Aorta (tissue), 5 donors: ENCODE measurements around the gene SEPTIN11. TPM values are rescaled to one million over a fixed set of nuclear protein-coding genes. Genes with fewer than 3 reads are reported as not detected.

Experiments used
- ATAC-seq: fragments of 200-7000 bp; cut with Tn5 transposase; one replicate; pipeline ENCODE4 v1.9.1; 2022; ENCODE audit warnings: moderate library complexity; ENCODE audit not compliant: low FRiP score
- DNase-seq, 2 donors: peaks; one replicate each; pipeline ENCODE4 v3.0.0-alpha.2; 2020
- H3K27ac ChIP-seq, 2 donors: one replicate each; pipeline ENCODE4 v1.5.1; 2013; ENCODE audit warnings: low read length in 2 of 2, mild to moderate bottlenecking in 2 of 2, moderate library complexity in 2 of 2, control low read depth in 1 of 2, inconsistent platforms in 1 of 2, low read depth in 1 of 2
- H3K27me3 ChIP-seq, 2 donors: one replicate each; pipeline ENCODE4 v1.6.1; 2013; ENCODE audit warnings: control low read depth in 1 of 2, low read length in 1 of 2, mild to moderate bottlenecking in 1 of 2, moderate library complexity in 1 of 2; ENCODE audit not compliant: insufficient read depth in 2 of 2, control insufficient read depth in 1 of 2
- H3K36me3 ChIP-seq, 2 donors: one replicate each; pipeline ENCODE4 v1.6.1; 2013; ENCODE audit warnings: control low read depth in 1 of 2, low read length in 1 of 2, mild to moderate bottlenecking in 1 of 2; ENCODE audit not compliant: insufficient read depth in 2 of 2, control insufficient read depth in 1 of 2
- H3K4me1 ChIP-seq, 2 donors: one replicate each; pipeline ENCODE4 v1.6.1; 2013; ENCODE audit warnings: low read length in 2 of 2, control low read depth in 1 of 2, mild to moderate bottlenecking in 1 of 2, moderate library complexity in 1 of 2; ENCODE audit not compliant: insufficient read depth in 2 of 2, control insufficient read depth in 1 of 2
- H3K4me3 ChIP-seq, 2 donors: one replicate each; pipeline ENCODE4 v1.5.1; 2013; ENCODE audit warnings: low read length in 2 of 2, control low read depth in 1 of 2, mild to moderate bottlenecking in 1 of 2
- H3K9me3 ChIP-seq: one replicate; pipeline ENCODE4 v1.6.1; 2013; ENCODE audit warnings: mild to moderate bottlenecking, low read length; ENCODE audit not compliant: control insufficient read depth
- WGBS, 2 donors: extraction: QIAGEN DNeasy Blood & Tissue Kit; methylation state at CpG; one replicate each; pipeline ENCODE4 v1.1.7; 2013; 5-methylcytosine and 5-hydroxymethylcytosine counted together
- intact Hi-C, 2 donors: fragments of 100-400 bp; cut with DNase I; formaldehyde crosslinking; loops; one replicate each; pipeline versions ENCODE4 v1.14.2 to v1.15.0; 2022
- polyA plus RNA-seq, 2 donors: library from polyadenylated mRNA; stranded (reverse); fragments of 200-250 nt; gene quantifications; one replicate each; pipeline ENCODE4 v1.2.3, GENCODE V29; 2013
- total RNA-seq, 2 donors: library from RNA; stranded (reverse); fragmentation: NEBNext Ultra II Directional; extraction: Animal tissue kit (Norgen Biotek cat#: 25700); gene quantifications; one replicate each; pipeline ENCODE4 v1.2.1, GENCODE V29; 2021
- donor health status: healthy with polysubstance abuse.
- donor health status: Bipolar disorder and iron deficiency.
- donor health status: DM: no; HTN: no; CAD: no.
- donor health status: DM: no; HTN: no; CAD: no.
- donor health status: DM: yes; HTN: yes; CAD: no.

SEPTIN11 gene
- total and polyA plus RNA-seq, 4 donors = 39.6 to 120 (median 98.2) TPM

DNA sequence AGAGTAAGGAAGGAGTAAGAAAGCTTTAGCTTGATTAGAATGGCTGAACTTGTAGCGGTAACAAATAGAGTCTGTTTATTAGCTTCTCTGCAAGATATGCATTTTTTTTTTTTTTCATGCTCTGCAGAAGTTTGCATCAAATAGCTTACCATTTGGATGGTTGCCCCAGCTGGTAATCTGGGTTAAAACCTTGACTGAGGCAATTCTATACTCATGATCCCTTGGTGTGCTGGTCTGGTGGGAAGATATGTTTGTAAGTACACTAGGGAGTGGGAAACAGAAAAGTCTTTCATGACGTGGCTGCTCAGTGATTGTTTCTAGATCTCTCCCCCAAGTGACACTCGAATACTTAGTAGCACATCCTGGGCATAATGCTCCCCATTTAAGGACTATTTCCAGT, 32.1 kb downstream of the SEPTIN11 start:
- intact Hi-C loops = no loop called here
- WGBS, 2 donors = 78 to 85% methylated on average over 3 of the region's 3 CpGs
- peaks cover 0 to 2% of the 10 kb centered on the region in 2 donors for H3K36me3 ChIP-seq
- no peaks in the 10 kb centered on the region for H3K9me3 ChIP-seq
- DNase-seq = no peak
- peaks cover 8 to 11% of the 10 kb centered on the region in 2 donors for H3K4me1 ChIP-seq
- no peak for ATAC-seq
- H3K27ac ChIP-seq = no peak overlapping the region
- no peak overlapping the region for H3K4me3 ChIP-seq
- no peaks in the 10 kb centered on the region for H3K27me3 ChIP-seq

DNA sequence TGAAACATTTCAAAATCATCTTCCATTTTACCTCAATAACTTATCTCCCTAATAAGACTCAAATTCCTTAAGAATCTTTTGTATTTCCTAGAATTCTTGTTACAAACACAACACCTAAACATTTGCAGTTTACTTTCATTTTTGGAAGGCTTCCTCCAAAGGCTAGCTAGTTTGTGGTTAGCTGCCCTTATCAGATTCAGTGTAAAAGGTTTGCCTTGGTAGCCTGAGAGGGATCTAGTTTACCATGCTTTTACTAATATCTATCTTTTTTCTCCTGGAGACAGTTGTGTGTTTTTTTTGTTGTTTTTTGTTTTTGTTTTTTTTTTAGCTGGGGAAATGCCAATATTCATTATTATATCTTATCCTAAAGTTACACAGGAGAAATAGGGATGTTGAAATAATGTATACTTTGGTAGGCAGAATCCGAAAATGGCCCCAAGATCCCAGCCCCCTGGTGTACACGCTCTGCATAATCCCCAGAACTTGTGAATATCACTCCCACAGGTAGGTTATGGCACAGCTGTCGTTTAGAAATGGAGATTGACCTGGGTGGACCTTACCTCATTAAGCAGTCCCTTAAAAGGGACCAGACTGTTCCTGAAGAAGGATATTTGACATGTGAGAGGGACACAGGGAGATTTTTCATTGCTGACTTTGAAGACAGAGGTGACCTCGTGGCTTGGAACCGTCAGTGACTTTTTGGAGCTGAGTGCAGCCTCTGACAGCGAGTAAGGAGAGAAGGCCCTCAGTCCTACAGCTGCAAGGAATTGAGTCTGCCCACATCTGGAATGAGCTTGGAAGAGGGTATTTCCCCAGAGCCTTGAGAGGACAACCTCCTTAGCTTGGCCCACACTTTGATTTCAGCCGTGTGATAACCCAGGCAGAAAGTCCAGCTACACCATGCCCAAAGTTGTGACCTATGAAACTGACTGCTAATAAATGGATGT, 33.4 kb downstream of the SEPTIN11 start:
- Histone ChIP-seq H3K4me3 (no peak overlapping the region), H3K27ac (no peak overlapping the region), H3K9me3 (no peaks in the 10 kb centered on the region), H3K27me3 (no peaks in the 10 kb centered on the region), H3K36me3 (peaks cover 0 to 2% of the 10 kb centered on the region in 2 donors), H3K4me1 (peaks cover 10 to 14% of the 10 kb centered on the region in 2 donors)
- WGBS, 2 donors = 56 to 62% methylated on average over 7 of the region's 7 CpGs
- ATAC-seq (no peak), DNase-seq (no peak)
- intact Hi-C loops = no loop called here

DNA sequence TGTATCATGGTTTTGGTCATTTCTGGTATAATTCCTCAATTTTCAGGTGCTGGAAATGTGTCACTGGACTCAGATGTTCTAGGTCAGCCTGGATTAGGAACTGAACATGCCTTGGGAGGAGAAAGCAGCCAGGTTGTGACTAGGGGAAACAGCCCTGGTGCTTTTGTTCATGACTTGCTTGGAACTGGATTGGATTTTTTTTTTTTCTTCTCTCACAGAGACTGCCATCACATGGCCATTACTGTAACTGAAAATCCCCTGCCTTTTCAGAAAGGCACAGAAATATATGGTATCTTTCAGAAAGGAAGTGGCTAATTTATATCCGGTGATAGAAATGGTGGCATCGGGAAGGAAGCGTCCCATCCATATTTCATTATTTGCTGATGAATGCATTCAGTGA, 34.6 kb downstream of the SEPTIN11 start:
- Histone ChIP-seq H3K27ac (no peak overlapping the region), H3K36me3 (peaks cover 0 to 2% of the 10 kb centered on the region in 2 donors), H3K4me1 (peaks cover 8 to 15% of the 10 kb centered on the region in 2 donors), H3K27me3 (no peaks in the 10 kb centered on the region), H3K9me3 (no peaks in the 10 kb centered on the region), H3K4me3 (no peak overlapping the region)
- ATAC-seq = peak; percentile 28
- intact Hi-C loops = no loop called here
- 32 to 36% methylated on average over 3 of the region's 3 CpGs for WGBS, 2 donors
- DNase-seq = no peak

DNA sequence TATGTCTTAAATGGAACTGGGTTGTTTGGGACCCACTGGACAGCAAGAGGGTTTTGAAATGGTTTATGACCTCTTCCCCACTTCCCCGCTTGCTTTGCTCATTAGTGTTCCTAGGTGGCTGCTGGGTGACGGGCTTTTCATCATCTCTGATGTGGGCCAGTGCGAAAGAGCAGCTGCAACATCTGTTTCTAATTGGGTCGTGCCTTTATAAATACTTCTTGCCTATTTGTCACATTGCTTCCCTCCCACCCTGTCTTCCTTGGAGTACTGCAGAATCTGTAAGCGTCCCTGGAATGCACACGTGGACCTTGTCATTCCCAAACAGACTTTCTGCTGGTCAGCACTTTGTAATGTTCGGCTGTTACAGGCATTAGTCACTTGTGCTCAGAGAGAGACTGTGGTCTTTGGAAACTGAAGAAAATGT, 35.2 kb downstream of the SEPTIN11 start:
- peak overlapping the region in 1 of 2 donors; percentile 26 for H3K27ac ChIP-seq
- H3K27me3 ChIP-seq = no peaks in the 10 kb centered on the region
- WGBS, 2 donors = 2 to 6% methylated on average over 7 of the region's 7 CpGs
- DNase-seq (peak; percentile 68 to 77), ATAC-seq (peak; percentile 96)
- H3K4me3 ChIP-seq = no peak overlapping the region
- H3K36me3 ChIP-seq = peaks cover 0 to 2% of the 10 kb centered on the region in 2 donors
- no peaks in the 10 kb centered on the region for H3K9me3 ChIP-seq
- intact Hi-C loops = loop anchor here in 1 of 2 donors (5.0 kb wide), 1 partner anchor 32 kb away; no protein-coding TSS in a partner anchor
- peaks cover 8 to 15% of the 10 kb centered on the region in 2 donors for H3K4me1 ChIP-seq

DNA sequence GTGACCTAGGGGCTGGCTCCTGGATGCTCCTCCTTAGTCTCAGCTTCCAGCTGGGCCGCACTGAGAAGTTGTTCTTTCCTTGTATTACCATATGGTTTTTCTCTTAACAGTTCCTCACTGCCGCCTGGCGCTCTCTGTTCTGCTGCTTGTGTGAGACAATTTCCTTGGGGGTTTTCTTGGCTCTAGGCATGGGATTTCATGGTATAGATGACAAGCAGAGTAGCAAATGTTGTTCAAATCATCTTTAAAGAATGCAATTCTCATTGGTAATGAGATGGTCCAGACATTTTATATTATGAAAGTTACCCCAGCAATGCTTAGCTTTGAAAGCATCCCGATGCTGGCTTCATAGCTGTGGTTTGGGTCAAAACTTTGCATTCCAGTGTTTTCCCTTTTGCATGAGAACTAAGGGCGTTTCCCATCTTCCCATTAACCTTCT, 37.6 kb downstream of the SEPTIN11 start:
- Histone ChIP-seq H3K9me3 (no peaks in the 10 kb centered on the region), H3K4me1 (peaks cover 8 to 12% of the 10 kb centered on the region in 2 donors), H3K4me3 (no peak overlapping the region), H3K27me3 (no peaks in the 10 kb centered on the region), H3K27ac (no peak overlapping the region), H3K36me3 (no peaks in the 10 kb centered on the region)
- DNase-seq = no peak
- intact Hi-C loops = loop anchor here in 1 of 2 donors (5.0 kb wide), 1 partner anchor 35 kb away; no protein-coding TSS in a partner anchor
- ATAC-seq = no peak
- WGBS, 2 donors = 17 to 19% methylated on average over 5 of the region's 5 CpGs

DNA sequence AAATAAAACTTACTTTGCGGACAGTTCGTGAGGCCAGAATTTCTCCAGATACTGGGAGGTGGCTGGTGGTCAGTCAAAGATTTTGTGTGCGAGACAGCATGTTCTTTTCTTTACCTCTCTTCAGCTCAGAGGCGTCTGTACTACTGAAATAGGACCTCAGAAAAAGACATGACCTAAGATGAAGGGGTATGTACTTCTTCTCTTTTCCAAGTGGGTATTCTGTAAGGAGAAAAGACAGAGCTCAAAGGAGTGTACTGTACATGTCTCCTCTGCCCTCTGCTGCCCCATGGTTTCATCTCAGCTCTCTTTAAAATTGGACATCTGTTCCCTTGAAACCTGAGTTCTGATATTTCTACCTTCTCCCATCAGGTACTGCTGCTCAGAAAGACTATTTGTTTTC, 38.1 kb downstream of the SEPTIN11 start:
- no peak overlapping the region for H3K4me3 ChIP-seq
- WGBS, 2 donors = 11 to 15% methylated on average over 4 of the region's 4 CpGs
- peak overlapping the region in 1 of 2 donors; percentile 9 for H3K27ac ChIP-seq

DNA sequence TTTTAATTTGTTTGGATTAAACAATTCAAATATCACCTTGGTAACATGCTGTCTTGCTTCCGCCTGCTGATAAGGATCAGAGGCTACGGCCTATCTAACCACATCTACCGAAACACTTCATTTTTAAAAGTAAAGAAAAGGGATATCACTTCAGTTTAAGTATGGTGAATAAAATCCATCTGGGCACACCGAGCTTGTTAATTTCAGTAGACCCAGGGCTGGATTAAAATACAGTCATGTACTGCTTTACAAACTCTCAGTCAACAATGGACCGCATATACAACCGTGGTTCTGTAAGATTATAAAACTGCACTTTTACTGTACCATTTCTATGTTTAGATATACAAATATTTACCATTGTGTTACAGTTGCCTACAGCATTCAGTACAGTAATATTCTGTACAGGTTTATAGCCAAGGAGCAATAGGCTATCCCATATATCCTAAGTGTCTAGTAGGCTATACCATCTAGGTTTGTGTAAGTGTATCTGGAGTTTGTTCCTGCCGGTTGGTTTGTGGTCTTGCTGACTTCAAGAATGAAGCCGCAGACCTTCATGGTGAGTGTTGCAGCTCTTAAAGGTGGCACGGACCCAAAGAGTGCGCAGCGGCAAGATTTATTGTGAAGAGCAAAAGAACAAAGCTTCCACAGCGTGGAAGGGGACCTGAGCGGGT, 40.0 kb downstream of the SEPTIN11 start:
- WGBS, 2 donors = 92 to 93% methylated on average over 13 of the region's 13 CpGs
- Histone ChIP-seq H3K9me3 (no peaks in the 10 kb centered on the region), H3K27me3 (no peaks in the 10 kb centered on the region), H3K36me3 (no peaks in the 10 kb centered on the region), H3K4me3 (no peak overlapping the region), H3K27ac (no peak overlapping the region), H3K4me1 (peaks cover 6 to 7% of the 10 kb centered on the region in 2 donors)
- DNase-seq (no peak), ATAC-seq (no peak)
- intact Hi-C loops = loop anchor here in 1 of 2 donors (5.0 kb wide), 1 partner anchor 37 kb away; no protein-coding TSS in a partner anchor

More for the DNA sequence above, 38.1 kb downstream of the SEPTIN11 start:
- no peak for DNase-seq
- intact Hi-C loops = loop anchor here in 1 of 2 donors (5.0 kb wide), 1 partner anchor 35 kb away; no protein-coding TSS in a partner anchor
- no peaks in the 10 kb centered on the region for H3K27me3 ChIP-seq
- no peaks in the 10 kb centered on the region for H3K36me3 ChIP-seq
- peaks cover 8 to 12% of the 10 kb centered on the region in 2 donors for H3K4me1 ChIP-seq
- H3K9me3 ChIP-seq = no peaks in the 10 kb centered on the region
- no peak for ATAC-seq

DNA sequence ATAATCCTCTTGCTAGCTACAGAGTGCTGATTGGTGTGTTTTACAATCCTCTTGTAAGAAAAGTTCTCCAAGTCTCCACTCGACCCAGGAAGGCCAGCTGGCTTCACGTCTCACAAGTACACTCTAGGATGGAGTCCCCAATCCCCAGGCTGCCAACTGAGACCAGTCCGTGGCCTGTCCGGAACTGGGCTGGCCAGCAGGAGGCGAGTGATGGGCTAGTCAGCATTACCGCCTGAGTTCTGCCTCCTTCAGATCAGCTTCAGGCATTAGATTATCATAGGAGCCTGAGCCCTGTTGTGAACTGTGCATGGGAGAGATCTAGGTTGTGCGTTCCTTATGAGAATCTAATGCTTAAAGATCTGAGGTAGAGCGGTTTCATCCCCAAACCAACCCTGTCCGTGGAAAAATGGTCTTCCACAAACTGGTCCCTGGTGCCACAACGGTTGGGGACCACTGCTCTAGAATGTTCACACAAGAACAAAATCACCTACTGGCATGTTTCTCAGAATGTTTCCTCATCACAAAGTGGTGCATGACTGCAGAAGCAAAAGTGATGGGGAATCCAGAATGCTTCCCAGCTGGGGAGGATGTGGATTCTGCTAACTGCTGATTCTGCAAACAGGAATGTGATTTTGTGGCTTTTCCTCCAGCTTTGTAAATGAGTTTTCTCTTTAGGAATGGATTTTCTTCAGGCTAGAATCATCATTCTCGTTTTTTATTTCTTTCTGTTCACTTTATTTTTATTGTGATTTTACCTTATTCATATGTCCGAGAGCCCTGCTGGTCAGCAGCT, 40.9 kb downstream of the SEPTIN11 start:
- DNase-seq (no peak), ATAC-seq (no peak)
- intact Hi-C loops = no loop called here
- WGBS, 2 donors = 89% methylated on average over 12 of the region's 12 CpGs
- Histone ChIP-seq H3K4me3 (no peak overlapping the region), H3K27me3 (no peaks in the 10 kb centered on the region), H3K9me3 (no peaks in the 10 kb centered on the region), H3K27ac (no peak overlapping the region), H3K36me3 (no peaks in the 10 kb centered on the region), H3K4me1 (peaks cover 3 to 4% of the 10 kb centered on the region in 2 donors)
